Cardiac muscle cell (in vitro differentiated cells and primary cell): ENCODE data around the gene RHOBTB1. TPM values are rescaled to one million over a fixed set of nuclear protein-coding genes. Genes with fewer than 3 reads are reported as not detected.

ENCODE experiments used
- DNase-seq, 2 donors: peaks; one replicate each; pipeline versions ENCODE4 v3.0.0 to v3.0.0-alpha.2; 2010 to 2017; ENCODE audit warnings: low read depth in 1 of 2, low spot score in 1 of 2
- H3K27ac ChIP-seq: fragments of 200-600 bp; sonication (generic); 2 replicates; pipeline ENCODE4 v1.5.1; 2016
- H3K27me3 ChIP-seq: fragments of 200-600 bp; sonication (generic); 2 replicates; pipeline ENCODE4 v1.6.0; 2016; ENCODE audit warnings: control low read depth
- H3K36me3 ChIP-seq: fragments of 200-600 bp; sonication (generic); 2 replicates; pipeline ENCODE4 v1.5.1; 2016; ENCODE audit warnings: control low read depth
- H3K4me1 ChIP-seq: fragments of 200-600 bp; sonication (generic); 2 replicates; pipeline ENCODE4 v1.8.1; 2017; ENCODE audit warnings: low read depth, mild to moderate bottlenecking, mixed run types
- H3K4me3 ChIP-seq: fragments of 200-600 bp; sonication (generic); 2 replicates; pipeline ENCODE4 v1.5.1; 2016; ENCODE audit warnings: mild to moderate bottlenecking
- H3K9me3 ChIP-seq: fragments of 200-600 bp; sonication (generic); 2 replicates; pipeline ENCODE4 v1.5.1; 2017; ENCODE audit warnings: low read depth, mild to moderate bottlenecking, control low read depth
- CTCF ChIP-seq: IDR thresholded peaks from 2 replicates; pipeline ENCODE4 v1.5.1; 2012; ENCODE audit warnings: low read depth, mild to moderate bottlenecking, low read length
- polyA plus RNA-seq: library from polyadenylated mRNA; unstranded; fragments of >200 nt; fragmentation: Nextera tagmentation; extraction: Ambion mirVana; gene quantifications from 2 replicates; pipeline ENCODE4 v1.2.1, GENCODE V29; 2016
- total RNA-seq: library from RNA; depleted of rRNA; stranded (reverse); fragments of >200 nt; gene quantifications from 2 replicates; pipeline ENCODE4 v1.2.3, GENCODE V29; 2016

Gene RHOBTB1
- total and polyA plus RNA-seq, 2 experiments from 2014 or later = 12.5 to 23.6 TPM

DNA sequence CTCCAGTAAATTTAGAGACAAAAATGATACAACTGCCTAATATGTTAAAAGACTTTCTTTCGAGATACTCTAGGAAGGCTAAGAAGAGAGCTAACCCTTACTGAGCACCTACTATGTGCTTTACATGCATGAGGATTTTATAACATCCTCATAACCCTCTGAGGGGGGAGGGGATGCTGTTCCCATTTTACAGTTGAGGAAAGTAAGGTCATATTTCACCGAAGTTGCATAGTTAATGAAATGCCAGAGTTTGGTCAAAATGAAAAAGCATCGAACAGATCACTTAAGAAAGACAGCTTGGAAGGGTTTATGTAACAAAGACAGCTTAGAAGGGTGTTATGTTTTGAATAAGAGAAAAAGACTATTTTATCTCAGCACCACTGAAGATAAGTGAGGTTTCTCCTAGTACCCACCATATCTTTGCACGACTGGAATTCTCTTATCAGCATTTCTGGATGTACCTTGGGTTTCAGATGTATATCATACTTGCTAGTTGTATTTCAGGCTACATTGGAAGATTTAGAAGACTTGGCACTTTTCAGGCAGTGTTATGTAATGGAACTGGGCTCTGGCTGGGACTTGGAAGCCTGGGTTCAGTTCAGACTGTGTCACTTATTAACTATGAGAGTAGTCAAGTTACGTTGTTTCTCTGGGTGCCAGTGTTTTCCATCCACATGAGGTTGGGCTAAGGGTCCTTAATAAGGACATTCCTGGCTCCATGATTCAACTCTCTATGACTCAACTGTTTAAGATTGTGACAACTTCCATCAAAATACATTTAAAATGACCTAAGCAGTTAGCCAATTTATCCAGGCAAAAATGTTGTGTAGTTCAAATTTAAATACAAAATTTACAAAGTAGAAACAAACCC, 6.0 kb downstream of the RHOBTB1 start:
- H3K4me1 ChIP-seq = peaks cover 4% of the 10 kb centered on the region
- H3K4me3 ChIP-seq = no peak overlapping the region
- H3K27ac ChIP-seq = no peak overlapping the region
- DNase-seq = peak in 1 of 2 donors; percentile 38
- no peaks in the 10 kb centered on the region for H3K27me3 ChIP-seq
- no peaks in the 10 kb centered on the region for H3K36me3 ChIP-seq
- no peaks in the 10 kb centered on the region for H3K9me3 ChIP-seq
- TF ChIP-seq CTCF = no peak

GRCh38 chr10:60937022-60937421, 7.0 kb downstream of the RHOBTB1 start:
- no peaks in the 10 kb centered on the region for H3K27me3 ChIP-seq
- H3K9me3 ChIP-seq = no peaks in the 10 kb centered on the region
- no peak for DNase-seq
- H3K4me3 ChIP-seq = no peak overlapping the region
- no peak overlapping the region for H3K27ac ChIP-seq
- no peaks in the 10 kb centered on the region for H3K36me3 ChIP-seq
- no peak for TF ChIP-seq CTCF
- H3K4me1 ChIP-seq = no peaks in the 10 kb centered on the region

GRCh38 chr10:60934215-60935175, 9.5 kb downstream of the RHOBTB1 start:
- no peaks in the 10 kb centered on the region for H3K36me3 ChIP-seq
- DNase-seq = peak in 1 of 2 donors; percentile 23
- no peak overlapping the region for H3K27ac ChIP-seq
- no peak overlapping the region for H3K4me3 ChIP-seq
- no peaks in the 10 kb centered on the region for H3K27me3 ChIP-seq
- TF ChIP-seq CTCF = no peak
- H3K9me3 ChIP-seq = no peaks in the 10 kb centered on the region
- no peaks in the 10 kb centered on the region for H3K4me1 ChIP-seq

GRCh38 chr10:60932756-60933155, 11.2 kb downstream of the RHOBTB1 start:
- no peaks in the 10 kb centered on the region for H3K9me3 ChIP-seq
- no peaks in the 10 kb centered on the region for H3K36me3 ChIP-seq
- no peak for TF ChIP-seq CTCF

GRCh38 chr10:60930237-60930636, 13.7 kb downstream of the RHOBTB1 start:
- no peaks in the 10 kb centered on the region for H3K4me1 ChIP-seq
- no peaks in the 10 kb centered on the region for H3K36me3 ChIP-seq
- no peaks in the 10 kb centered on the region for H3K9me3 ChIP-seq
- DNase-seq = no peak
- H3K27me3 ChIP-seq = no peaks in the 10 kb centered on the region
- no peak for TF ChIP-seq CTCF
- no peak overlapping the region for H3K4me3 ChIP-seq
- no peak overlapping the region for H3K27ac ChIP-seq

More at GRCh38 chr10:60932756-60933155, 11.2 kb downstream of the RHOBTB1 start:
- Histone ChIP-seq H3K4me1 (no peaks in the 10 kb centered on the region), H3K27ac (no peak overlapping the region), H3K4me3 (no peak overlapping the region), H3K27me3 (no peaks in the 10 kb centered on the region)
- no peak for DNase-seq
